Measurements from ENCODE around the gene HSD17B7. TPM values are rescaled to one million over a fixed set of nuclear protein-coding genes. Genes with fewer than 3 reads are reported as not detected.
"Not testable (repeated sequence)": the region's sequence is repeated elsewhere in the genome, so short reads cannot be mapped to it uniquely, and the experiment has no call there.

The HSD17B7 gene
- total RNA-seq, 1 experiment from 2014 or later = 25.0 TPM

- CTCF ChIA-PET = no interaction called here
- Mint-ChIP-seq H3K4me3 (no peak overlapping the region), H3K9me3 (peaks cover 28% of the 10 kb centered on the region), H3K27ac (no peak overlapping the region), H3K36me3 (peaks cover 12% of the 10 kb centered on the region), H3K4me1 (no peaks in the 10 kb centered on the region), H3K27me3 (ENCODE audit: low read depth) (no peaks in the 10 kb centered on the region)
- DNase-seq (ENCODE audit: low spot score) (no peak), ATAC-seq (no peak)
- POLR2A ChIA-PET = no interaction called here
- no peak for TF ChIP-seq ZNF416 (CRISPR knock-in tag; IDR thresholded peaks at IDR 0.05)
- no peak for TF ChIP-seq NFE2L1 (CRISPR knock-in tag; IDR thresholded peaks at IDR 0.05)
- no peak for TF ChIP-seq CDX4 (CRISPR knock-in tag; IDR thresholded peaks at IDR 0.05; ENCODE audit: borderline replicate concordance)
- no peak for TF ChIP-seq ATF1 (CRISPR knock-in tag; IDR thresholded peaks at IDR 0.05)
- TF ChIP-seq AFF4 (CRISPR knock-in tag; IDR thresholded peaks at IDR 0.05; ENCODE audit: borderline replicate concordance) = no peak
- TF ChIP-seq ZNF532 (CRISPR knock-in tag; IDR thresholded peaks at IDR 0.05; ENCODE audit: borderline replicate concordance) = no peak
These were observed 48.9 kb upstream of the HSD17B7 start for GRCh38 chr1:162741574-162741973.

- not testable (repeated sequence) for DNase-seq (ENCODE audit: low spot score); H3K27me3 Mint-ChIP-seq (ENCODE audit: low read depth)
- H3K9me3 Mint-ChIP-seq = peaks cover 33% of the 10 kb centered on the region
These were observed 44.1 kb upstream of the HSD17B7 start for GRCh38 chr1:162746264-162746942.

GRCh38 chr1:162753001-162753658 lies 37.4 kb upstream of the HSD17B7 start:
- TF ChIP-seq ZNF232 (CRISPR knock-in tag; IDR thresholded peaks at IDR 0.05) = no peak
- 0 out of 2 replicates have a peak, but pooled peaks have one; percentile 15 for TF ChIP-seq GABPB1 (CRISPR knock-in tag; IDR thresholded peaks at IDR 0.05)
- TF ChIP-seq ERG (CRISPR knock-in tag; IDR thresholded peaks at IDR 0.05) = no peak
- TF ChIP-seq ZNF121 (CRISPR knock-in tag; IDR thresholded peaks at IDR 0.05) = no peak
- TF ChIP-seq OVOL2 (CRISPR knock-in tag; IDR thresholded peaks at IDR 0.05; ENCODE audit: borderline replicate concordance) = no peak
- TF ChIP-seq RELA (CRISPR knock-in tag; IDR thresholded peaks at IDR 0.05; ENCODE audit: borderline replicate concordance) = no peak
- no peak for TF ChIP-seq EMX1 (CRISPR knock-in tag; IDR thresholded peaks at IDR 0.05)
- Mint-ChIP-seq H3K9me3 (no peaks in the 10 kb centered on the region), H3K36me3 (no peaks in the 10 kb centered on the region), H3K27ac (no peak overlapping the region), H3K4me1 (no peaks in the 10 kb centered on the region), H3K27me3 (ENCODE audit: low read depth) (peaks cover 7% of the 10 kb centered on the region), H3K4me3 (no peak overlapping the region)
- ChIA-PET CTCF (no interaction called here), POLR2A (no interaction called here)
- ATAC-seq = no peak
- DNase-seq (ENCODE audit: low spot score) = no peak

More at GRCh38 chr1:162746264-162746942, 44.1 kb upstream of the HSD17B7 start:
- H3K4me1 Mint-ChIP-seq, CTCF ChIA-PET, H3K4me3 Mint-ChIP-seq, ATAC-seq, POLR2A ChIA-PET, H3K27ac Mint-ChIP-seq: not testable (repeated sequence)
- peaks cover 18% of the 10 kb centered on the region for H3K36me3 Mint-ChIP-seq
- TF ChIP-seq GABPB1 (CRISPR knock-in tag; IDR thresholded peaks at IDR 0.05) = peak; percentile 70

Data from WTC11 (cell line).